Progenitor cell of endocrine pancreas (in vitro differentiated cells): ENCODE data around the gene ADA. TPM values are rescaled to one million over a fixed set of nuclear protein-coding genes. Genes with fewer than 3 reads are reported as not detected.

ENCODE experiments used
- DNase-seq: peaks from one replicate; pipeline ENCODE4 v3.0.0; 2021; ENCODE audit warnings: low spot score; ENCODE audit not compliant: unreplicated experiment
- H3K27ac Mint-ChIP-seq: 2 replicates; pipeline ENCODE4 v1.8.0; 2021; ENCODE audit warnings: mild to moderate bottlenecking, moderate library complexity, mixed read lengths
- H3K27me3 Mint-ChIP-seq: 2 replicates; pipeline ENCODE4 v1.8.0; 2021; ENCODE audit warnings: mixed read lengths
- H3K36me3 Mint-ChIP-seq: 2 replicates; pipeline ENCODE4 v1.8.0; 2022; ENCODE audit warnings: mixed read lengths; ENCODE audit not compliant: insufficient read depth
- H3K4me1 Mint-ChIP-seq: 2 replicates; pipeline ENCODE4 v1.8.0; 2021; ENCODE audit warnings: low read depth, mixed read lengths
- H3K4me3 Mint-ChIP-seq: 2 replicates; pipeline ENCODE4 v1.8.0; 2021; ENCODE audit warnings: low read depth, mild to moderate bottlenecking, moderate library complexity, mixed read lengths
- H3K9me3 Mint-ChIP-seq: 2 replicates; pipeline ENCODE4 v1.8.0; 2021; ENCODE audit warnings: low read depth, mixed read lengths
- CTCF ChIP-seq: fragments of 200-600 bp; sonication (generic); IDR thresholded peaks from one replicate; pipeline ENCODE4 v1.5.0; 2021; ENCODE audit warnings: antibody characterized with exemption, mild to moderate bottlenecking; ENCODE audit not compliant: unreplicated experiment
- total RNA-seq: library from RNA; stranded (reverse); gene quantifications from 2 replicates; pipeline ENCODE4 v1.2.1, GENCODE V29; 2021

ADA gene
- total RNA-seq, 1 donor from 2014 or later = 11.4 TPM

- Mint-ChIP-seq H3K36me3 (peaks cover 2% of the 10 kb centered on the region), H3K27me3 (no peaks in the 10 kb centered on the region), H3K27ac (no peak overlapping the region), H3K9me3 (no peaks in the 10 kb centered on the region), H3K4me3 (no peak overlapping the region), H3K4me1 (no peaks in the 10 kb centered on the region)
- no peak for TF ChIP-seq CTCF
- no peak for DNase-seq
Observed at GRCh38 chr20:44603327-44603726, 48.2 kb downstream of the ADA start.

GRCh38 chr20:44601801-44602204 lies 49.7 kb downstream of the ADA start:
- Mint-ChIP-seq H3K27me3 (no peaks in the 10 kb centered on the region), H3K36me3 (peaks cover 2% of the 10 kb centered on the region), H3K9me3 (no peaks in the 10 kb centered on the region), H3K27ac (no peak overlapping the region), H3K4me3 (no peak overlapping the region), H3K4me1 (no peaks in the 10 kb centered on the region)
- no peak for DNase-seq
- no peak for TF ChIP-seq CTCF

- Mint-ChIP-seq H3K36me3 (peaks cover 2% of the 10 kb centered on the region), H3K27ac (no peak overlapping the region), H3K27me3 (no peaks in the 10 kb centered on the region), H3K9me3 (no peaks in the 10 kb centered on the region), H3K4me1 (no peaks in the 10 kb centered on the region), H3K4me3 (no peak overlapping the region)
- DNase-seq = no peak
- no peak for TF ChIP-seq CTCF
Observed at GRCh38 chr20:44601236-44601671, 50.2 kb downstream of the ADA start.

- H3K9me3 Mint-ChIP-seq = no peaks in the 10 kb centered on the region
- no peaks in the 10 kb centered on the region for H3K4me1 Mint-ChIP-seq
- H3K4me3 Mint-ChIP-seq = no peak overlapping the region
- H3K27ac Mint-ChIP-seq = no peak overlapping the region
- peaks cover 1% of the 10 kb centered on the region for H3K36me3 Mint-ChIP-seq
- H3K27me3 Mint-ChIP-seq = no peaks in the 10 kb centered on the region
- DNase-seq = no peak
- TF ChIP-seq CTCF = no peak
Observed at GRCh38 chr20:44600758-44601201, 50.7 kb downstream of the ADA start.

- Mint-ChIP-seq H3K9me3 (no peaks in the 10 kb centered on the region), H3K4me1 (no peaks in the 10 kb centered on the region), H3K4me3 (no peak overlapping the region), H3K27ac (no peak overlapping the region), H3K27me3 (no peaks in the 10 kb centered on the region), H3K36me3 (peaks cover 1% of the 10 kb centered on the region)
- no peak for DNase-seq
- no peak for TF ChIP-seq CTCF
Observed at GRCh38 chr20:44600301-44600700, 51.2 kb downstream of the ADA start.
